Hepatocyte (in vitro differentiated cells): ENCODE data around the gene PCSK6. TPM values are rescaled to one million over a fixed set of nuclear protein-coding genes. Genes with fewer than 3 reads are reported as not detected.
A peak's percentile ranks its signal among the peaks of the same experiment; 100 is the strongest.

ENCODE experiments used
- DNase-seq: peaks from one replicate; pipeline ENCODE4 v3.0.0-alpha.2; 2016; ENCODE audit warnings: low spot score
- H2AFZ ChIP-seq: fragments of 200-600 bp; sonication (generic); 2 replicates; pipeline ENCODE4 v1.6.0; 2016; ENCODE audit warnings: antibody characterized with exemption, mild to moderate bottlenecking
- H3K27ac ChIP-seq: fragments of 200-600 bp; sonication (generic); 2 replicates; pipeline ENCODE4 v1.5.1; 2016; ENCODE audit warnings: mild to moderate bottlenecking
- H3K27me3 ChIP-seq: fragments of 200-600 bp; sonication (generic); 2 replicates; pipeline ENCODE4 v1.6.1; 2016
- H3K36me3 ChIP-seq: fragments of 200-600 bp; sonication (generic); replicated peaks from 2 replicates; pipeline ENCODE4 v1.5.1; 2016; ENCODE audit warnings: low read depth; ENCODE audit not compliant: insufficient read depth
- H3K4me1 ChIP-seq: fragments of 200-600 bp; sonication (generic); 2 replicates; pipeline ENCODE4 v1.5.1; 2016; ENCODE audit warnings: mild to moderate bottlenecking, moderate library complexity; ENCODE audit not compliant: insufficient read depth
- H3K4me2 ChIP-seq: fragments of 200-600 bp; sonication (generic); 2 replicates; pipeline ENCODE4 v1.6.0; 2016
- H3K4me3 ChIP-seq: fragments of 200-600 bp; sonication (generic); 2 replicates; pipeline ENCODE4 v1.5.1; 2016; ENCODE audit warnings: mild to moderate bottlenecking
- H3K79me2 ChIP-seq: fragments of 200-600 bp; sonication (generic); 2 replicates; pipeline ENCODE4 v1.6.0; 2017; ENCODE audit warnings: mild to moderate bottlenecking
- H3K9me2 ChIP-seq: fragments of 200-600 bp; sonication (generic); replicated peaks from 2 replicates; pipeline ENCODE4 v1.6.0; 2017; ENCODE audit warnings: mild to moderate bottlenecking; ENCODE audit not compliant: insufficient read depth
- H3K9me3 ChIP-seq: fragments of 200-600 bp; sonication (generic); 2 replicates; pipeline ENCODE4 v1.5.1; 2016; ENCODE audit warnings: low read depth, mild to moderate bottlenecking
- H4K20me1 ChIP-seq: fragments of 200-600 bp; sonication (generic); 2 replicates; pipeline ENCODE4 v1.6.0; 2016; ENCODE audit warnings: mild to moderate bottlenecking; ENCODE audit not compliant: insufficient read depth, poor library complexity, severe bottlenecking
- CTCF ChIP-seq: fragments of 200-600 bp; sonication (generic); IDR thresholded peaks from 2 replicates; pipeline ENCODE4 v1.5.1; 2016; ENCODE audit warnings: antibody characterized with exemption, mild to moderate bottlenecking; ENCODE audit not compliant: poor library complexity
- EZH2 ChIP-seq: fragments of 200-600 bp; sonication (generic); IDR thresholded peaks from 2 replicates; pipeline ENCODE4 v1.6.1; 2016; ENCODE audit warnings: antibody characterized with exemption, mild to moderate bottlenecking, borderline replicate concordance
- EZH2phosphoT487 ChIP-seq: fragments of 200-600 bp; sonication (generic); IDR thresholded peaks from one replicate; pipeline ENCODE4 v1.6.1; 2018; ENCODE audit warnings: antibody characterized with exemption, mild to moderate bottlenecking, low read depth, moderate library complexity; ENCODE audit not compliant: unreplicated experiment, severe bottlenecking
- WGBS: methylation state at CpG from one replicate; pipeline ENCODE4 v1.1.6; 2016; ENCODE audit warnings: low lambda C conversion rate; ENCODE audit errors: missing lambda C conversion rate; 5-methylcytosine and 5-hydroxymethylcytosine counted together
- polyA plus RNA-seq: library from polyadenylated mRNA; unstranded; fragments of >200 nt; fragmentation: Nextera tagmentation; extraction: Ambion mirVana; gene quantifications from 2 replicates; pipeline ENCODE4 v1.2.1, GENCODE V29; 2016
- total RNA-seq: library from RNA; depleted of rRNA; stranded (reverse); fragments of >200 nt; gene quantifications from 2 replicates; pipeline ENCODE4 v1.2.3, GENCODE V29; 2014

PCSK6 gene
- total and polyA plus RNA-seq, 2 experiments from 2014 or later: 31.7 to 40.5 TPM

GRCh38 chr15:101324524-101325177, 164.9 kb downstream of the PCSK6 start:
- Histone ChIP-seq H2AFZ (no peak overlapping the region), H3K27ac (peak overlapping the region; percentile 78), H3K4me2 (no peak overlapping the region), H4K20me1 (no peaks in the 10 kb centered on the region), H3K4me1 (no peaks in the 10 kb centered on the region), H3K27me3 (no peaks in the 10 kb centered on the region), H3K9me3 (no peaks in the 10 kb centered on the region), H3K9me2 (no peaks in the 10 kb centered on the region), H3K79me2 (no peaks in the 10 kb centered on the region), H3K4me3 (no peak overlapping the region), H3K36me3 (no peaks in the 10 kb centered on the region)
- 86% methylated on average over 13 of the region's 13 CpGs for WGBS
- TF ChIP-seq CTCF (no peak), EZH2 (no peak), EZH2phosphoT487 (no peak)
- peak; percentile 59 for DNase-seq

DNA sequence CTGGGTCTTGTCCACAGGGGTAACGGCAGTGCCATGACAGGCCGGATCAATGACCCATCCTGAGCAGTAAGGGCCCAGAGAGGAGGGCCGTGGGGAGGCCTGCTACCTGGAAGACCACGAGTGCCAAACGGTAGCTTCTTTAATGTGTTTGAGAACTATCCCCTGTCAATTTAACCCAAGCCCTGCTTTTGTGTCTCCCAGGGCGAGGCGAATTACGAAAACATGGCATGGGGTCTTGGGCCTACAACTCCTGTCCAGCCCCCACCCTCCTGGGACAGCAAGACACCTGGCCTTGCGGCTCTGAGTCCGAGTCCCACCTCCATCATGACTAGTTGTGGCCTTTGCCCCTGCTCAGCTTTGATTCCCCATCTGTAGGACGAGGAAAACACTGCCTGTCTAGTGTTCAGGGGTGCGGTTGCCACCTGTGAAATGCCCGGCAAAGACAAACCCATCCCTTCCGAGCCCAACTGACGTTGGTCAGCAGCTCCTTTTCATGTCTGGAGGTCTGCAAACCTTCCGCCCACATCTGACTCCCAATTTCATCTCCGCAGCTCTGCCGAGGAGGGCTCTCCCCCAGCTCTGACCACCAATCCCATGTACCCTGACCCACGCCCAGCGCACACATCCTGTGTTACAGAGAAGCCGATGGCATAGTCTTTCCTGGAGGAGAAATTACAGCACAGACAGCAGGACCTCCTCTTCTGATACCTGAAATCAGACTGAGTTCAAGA, 165.5 kb downstream of the PCSK6 start:
- DNase-seq: no peak
- Histone ChIP-seq H3K36me3 (no peaks in the 10 kb centered on the region), H3K4me3 (no peak overlapping the region), H3K4me2 (no peak overlapping the region), H4K20me1 (no peaks in the 10 kb centered on the region), H3K27ac (no peak overlapping the region), H3K9me2 (no peaks in the 10 kb centered on the region), H3K4me1 (no peaks in the 10 kb centered on the region), H3K27me3 (no peaks in the 10 kb centered on the region), H2AFZ (no peak overlapping the region), H3K79me2 (no peaks in the 10 kb centered on the region), H3K9me3 (no peaks in the 10 kb centered on the region)
- WGBS: 93% methylated on average over 21 of the region's 21 CpGs
- TF ChIP-seq CTCF (no peak), EZH2phosphoT487 (no peak), EZH2 (no peak)

- Histone ChIP-seq H3K9me2 (no peaks in the 10 kb centered on the region), H3K9me3 (no peaks in the 10 kb centered on the region), H2AFZ (no peak overlapping the region), H3K36me3 (no peaks in the 10 kb centered on the region), H3K4me1 (no peaks in the 10 kb centered on the region), H3K4me2 (no peak overlapping the region), H3K27ac (no peak overlapping the region), H3K4me3 (no peak overlapping the region), H3K27me3 (no peaks in the 10 kb centered on the region), H4K20me1 (no peaks in the 10 kb centered on the region), H3K79me2 (no peaks in the 10 kb centered on the region)
- 88% methylated on average over 17 of the region's 17 CpGs for WGBS
- DNase-seq: no peak
- TF ChIP-seq CTCF: no peak
Measured at GRCh38 chr15:101322854-101323477, 166.5 kb downstream of the PCSK6 start.
